ENCODE results near the gene IL2RA. TPM values are rescaled to one million over a fixed set of nuclear protein-coding genes. Genes with fewer than 3 reads are reported as not detected.

Gene IL2RA
- polyA plus RNA-seq, 3 donors: 0.06 TPM; not detected in 2

DNA sequence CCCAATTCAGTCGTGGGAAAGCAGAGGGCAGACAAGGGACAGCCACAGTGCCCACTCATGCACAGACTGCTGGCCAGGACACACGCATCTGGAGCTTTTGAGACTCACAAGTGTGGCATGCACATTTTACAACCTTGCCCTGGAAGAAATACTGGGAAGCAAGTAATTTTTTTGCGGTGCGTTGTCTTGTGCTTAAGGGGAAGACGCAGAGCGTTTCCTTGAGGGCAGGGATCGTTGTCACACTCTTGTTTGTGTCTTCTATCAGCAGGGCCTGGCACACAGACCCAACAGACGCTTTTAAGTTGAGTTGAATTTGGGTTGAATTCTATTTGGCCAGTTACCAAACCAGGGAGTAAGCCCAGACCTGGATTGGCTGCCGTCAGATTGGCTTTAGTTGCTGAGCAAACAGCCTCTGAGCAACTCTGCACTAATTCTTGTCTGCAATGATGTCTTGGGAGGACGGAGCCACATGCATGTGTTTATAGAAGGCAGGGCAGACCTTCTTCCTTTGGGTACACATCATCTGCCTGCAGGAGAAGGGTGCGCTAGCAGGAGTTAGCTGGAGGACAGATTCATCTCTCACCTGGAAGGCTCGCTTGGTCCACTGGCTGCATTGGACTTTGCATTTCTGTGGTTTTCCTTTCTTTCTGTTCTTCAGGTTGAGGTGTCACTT lies 38.4 kb downstream of the IL2RA start:
- H3K9me3 Mint-ChIP-seq: peaks cover 0 to 2% (median 0%) of the 10 kb centered on the region in 7 donors
- peaks cover 0 to 2% (median 2%) of the 10 kb centered on the region in 3 donors for H3K27me3 Mint-ChIP-seq (ENCODE audit: low read depth in 3 of 3)
- no peaks in the 10 kb centered on the region for H3K9me3 ChIP-seq (replicated peaks in 1 of 2; ENCODE audit: control insufficient read depth in 1 of 2, insufficient read depth in 1 of 2, low read length in 2 of 2)
- H2AFZ ChIP-seq (ENCODE audit: insufficient read depth, low read depth, low read length, poor library complexity, severe bottlenecking): no peak overlapping the region
- no peaks in the 10 kb centered on the region for H3K36me3 Mint-ChIP-seq
- no peaks in the 10 kb centered on the region for H4K20me1 ChIP-seq (ENCODE audit: insufficient read depth, low read length)
- no peak overlapping the region for H3K4me2 ChIP-seq (replicated peaks; ENCODE audit: extremely low read depth, low read length, poor library complexity, severe bottlenecking)
- no peak overlapping the region for H3K4me3 ChIP-seq (replicated peaks in 1 of 3; ENCODE audit: low read depth in 2 of 3, low read length in 3 of 3)
- peaks cover 2% of the 10 kb centered on the region for H3K4me1 Mint-ChIP-seq
- WGBS (ENCODE audit: insufficient coverage): 88% methylated on average over 10 of the region's 12 CpGs
- no peak overlapping the region for H3K9ac ChIP-seq (ENCODE audit: insufficient read depth, low read length, poor library complexity, severe bottlenecking)
- H3K36me3 ChIP-seq (replicated peaks in 1 of 2; ENCODE audit: control insufficient read depth in 1 of 2, insufficient read depth in 2 of 2, low read length in 2 of 2): no peaks in the 10 kb centered on the region
- no peaks in the 10 kb centered on the region for H3K27me3 ChIP-seq (ENCODE audit: control insufficient read depth in 2 of 2, insufficient read depth in 2 of 2, low read length in 2 of 2)
- no peaks in the 10 kb centered on the region for H3K4me1 ChIP-seq (ENCODE audit: control insufficient read depth in 1 of 2, insufficient read depth in 2 of 2, low read length in 2 of 2)
- DNase-seq: no peak
- no peaks in the 10 kb centered on the region for H3K79me2 ChIP-seq (ENCODE audit: insufficient read depth, low read length)
- H3K27ac Mint-ChIP-seq: no peak overlapping the region
- intact Hi-C loops (cut with micrococcal nuclease): no loop called here
- TF ChIP-seq, protein P1, sequence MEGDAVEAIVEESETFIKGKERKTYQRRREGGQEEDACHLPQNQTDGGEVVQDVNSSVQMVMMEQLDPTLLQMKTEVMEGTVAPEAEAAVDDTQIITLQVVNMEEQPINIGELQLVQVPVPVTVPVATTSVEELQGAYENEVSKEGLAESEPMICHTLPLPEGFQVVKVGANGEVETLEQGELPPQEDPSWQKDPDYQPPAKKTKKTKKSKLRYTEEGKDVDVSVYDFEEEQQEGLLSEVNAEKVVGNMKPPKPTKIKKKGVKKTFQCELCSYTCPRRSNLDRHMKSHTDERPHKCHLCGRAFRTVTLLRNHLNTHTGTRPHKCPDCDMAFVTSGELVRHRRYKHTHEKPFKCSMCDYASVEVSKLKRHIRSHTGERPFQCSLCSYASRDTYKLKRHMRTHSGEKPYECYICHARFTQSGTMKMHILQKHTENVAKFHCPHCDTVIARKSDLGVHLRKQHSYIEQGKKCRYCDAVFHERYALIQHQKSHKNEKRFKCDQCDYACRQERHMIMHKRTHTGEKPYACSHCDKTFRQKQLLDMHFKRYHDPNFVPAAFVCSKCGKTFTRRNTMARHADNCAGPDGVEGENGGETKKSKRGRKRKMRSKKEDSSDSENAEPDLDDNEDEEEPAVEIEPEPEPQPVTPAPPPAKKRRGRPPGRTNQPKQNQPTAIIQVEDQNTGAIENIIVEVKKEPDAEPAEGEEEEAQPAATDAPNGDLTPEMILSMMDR (IDR thresholded peaks at IDR 0.05): no peak
- H3K4me3 Mint-ChIP-seq: no peak overlapping the region
- H3K27ac ChIP-seq (ENCODE audit: low read depth in 1 of 2, low read length in 2 of 2): no peak overlapping the region

DNA sequence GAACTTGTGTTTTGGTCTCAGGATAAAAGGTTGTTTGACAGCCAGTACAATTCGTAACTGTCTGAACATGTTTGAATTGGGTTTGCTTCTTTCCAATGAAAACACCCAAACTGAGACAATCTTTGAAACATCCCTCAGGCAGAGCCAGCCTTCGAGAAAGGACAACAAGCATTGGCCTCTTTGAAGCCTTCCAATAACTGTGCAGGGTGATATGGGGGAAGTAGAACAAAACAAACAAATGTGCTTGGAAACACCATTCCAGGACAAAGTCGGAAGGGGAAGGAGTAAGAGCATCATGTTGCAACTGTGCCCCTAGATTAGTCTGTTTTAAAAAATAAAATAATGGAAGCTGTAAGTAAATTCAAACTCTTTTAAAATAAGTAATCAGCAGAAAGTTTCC lies 39.5 kb downstream of the IL2RA start:
- Histone ChIP-seq H3K79me2 (ENCODE audit: insufficient read depth, low read length) (no peaks in the 10 kb centered on the region), H3K27me3 (ENCODE audit: control insufficient read depth in 2 of 2, insufficient read depth in 2 of 2, low read length in 2 of 2) (no peaks in the 10 kb centered on the region), H3K36me3 (replicated peaks in 1 of 2; ENCODE audit: control insufficient read depth in 1 of 2, insufficient read depth in 2 of 2, low read length in 2 of 2) (no peaks in the 10 kb centered on the region), H4K20me1 (ENCODE audit: insufficient read depth, low read length) (no peaks in the 10 kb centered on the region), H3K4me2 (replicated peaks; ENCODE audit: extremely low read depth, low read length, poor library complexity, severe bottlenecking) (no peak overlapping the region), H3K4me3 (replicated peaks in 1 of 3; ENCODE audit: low read depth in 2 of 3, low read length in 3 of 3) (no peak overlapping the region), H3K9me3 (replicated peaks in 1 of 2; ENCODE audit: control insufficient read depth in 1 of 2, insufficient read depth in 1 of 2, low read length in 2 of 2) (no peaks in the 10 kb centered on the region), H2AFZ (ENCODE audit: insufficient read depth, low read depth, low read length, poor library complexity, severe bottlenecking) (no peak overlapping the region), H3K9ac (ENCODE audit: insufficient read depth, low read length, poor library complexity, severe bottlenecking) (no peak overlapping the region), H3K4me1 (ENCODE audit: control insufficient read depth in 1 of 2, insufficient read depth in 2 of 2, low read length in 2 of 2) (no peaks in the 10 kb centered on the region), H3K27ac (ENCODE audit: low read depth in 1 of 2, low read length in 2 of 2) (no peak overlapping the region)
- no peak overlapping the region for H3K4me3 Mint-ChIP-seq
- intact Hi-C loops (cut with micrococcal nuclease): no loop called here
- H3K36me3 Mint-ChIP-seq: no peaks in the 10 kb centered on the region
- WGBS (ENCODE audit: insufficient coverage): no CpG with 5 or more reads among the region's 3 CpGs
- no peak overlapping the region for H3K27ac Mint-ChIP-seq
- peaks cover 2% of the 10 kb centered on the region for H3K4me1 Mint-ChIP-seq
- peaks cover 0 to 2% (median 0%) of the 10 kb centered on the region in 7 donors for H3K9me3 Mint-ChIP-seq
- no peak for DNase-seq
- TF ChIP-seq, protein P1 (IDR thresholded peaks at IDR 0.05): no peak
- H3K27me3 Mint-ChIP-seq (ENCODE audit: low read depth in 3 of 3): peaks cover 0 to 3% (median 2%) of the 10 kb centered on the region in 3 donors
